ENCODE results near the gene ZNF695.

- no peak for TF ChIP-seq CTCF (IDR thresholded peaks at IDR 0.05)
- TF ChIP-seq POLR2AphosphoS5 (IDR thresholded peaks at IDR 0.05): no peak
- no peak for TF ChIP-seq POLR2A (IDR thresholded peaks at IDR 0.05)
- no peak for TF ChIP-seq EP300 (IDR thresholded peaks at IDR 0.05)
Measured at GRCh38 chr1:246978785-246979184, 29.1 kb downstream of the ZNF695 start.
